ENCODE results near the gene BATF.

DNA sequence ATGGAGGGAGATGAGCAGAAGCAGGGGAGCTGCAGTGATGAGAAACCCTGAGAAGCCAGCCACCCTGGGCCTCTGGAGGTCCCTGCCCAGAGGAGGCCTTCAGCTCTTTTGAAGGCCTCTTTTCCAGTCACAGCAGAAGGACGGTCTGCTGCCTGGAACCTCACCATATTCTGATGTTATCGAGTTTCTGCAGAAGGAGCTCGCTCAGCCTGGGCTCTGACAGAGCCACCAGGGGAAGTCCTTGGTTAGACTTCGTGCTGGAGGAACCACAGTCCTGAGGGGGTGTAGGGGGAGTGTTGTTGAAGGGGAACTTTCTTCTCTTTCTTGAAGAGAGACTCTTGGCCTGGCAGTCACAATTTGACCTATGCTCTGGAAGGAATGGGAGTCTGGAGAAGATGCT, 25.1 kb upstream of the BATF start:
- TF ChIP-seq, protein P1, sequence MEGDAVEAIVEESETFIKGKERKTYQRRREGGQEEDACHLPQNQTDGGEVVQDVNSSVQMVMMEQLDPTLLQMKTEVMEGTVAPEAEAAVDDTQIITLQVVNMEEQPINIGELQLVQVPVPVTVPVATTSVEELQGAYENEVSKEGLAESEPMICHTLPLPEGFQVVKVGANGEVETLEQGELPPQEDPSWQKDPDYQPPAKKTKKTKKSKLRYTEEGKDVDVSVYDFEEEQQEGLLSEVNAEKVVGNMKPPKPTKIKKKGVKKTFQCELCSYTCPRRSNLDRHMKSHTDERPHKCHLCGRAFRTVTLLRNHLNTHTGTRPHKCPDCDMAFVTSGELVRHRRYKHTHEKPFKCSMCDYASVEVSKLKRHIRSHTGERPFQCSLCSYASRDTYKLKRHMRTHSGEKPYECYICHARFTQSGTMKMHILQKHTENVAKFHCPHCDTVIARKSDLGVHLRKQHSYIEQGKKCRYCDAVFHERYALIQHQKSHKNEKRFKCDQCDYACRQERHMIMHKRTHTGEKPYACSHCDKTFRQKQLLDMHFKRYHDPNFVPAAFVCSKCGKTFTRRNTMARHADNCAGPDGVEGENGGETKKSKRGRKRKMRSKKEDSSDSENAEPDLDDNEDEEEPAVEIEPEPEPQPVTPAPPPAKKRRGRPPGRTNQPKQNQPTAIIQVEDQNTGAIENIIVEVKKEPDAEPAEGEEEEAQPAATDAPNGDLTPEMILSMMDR (IDR thresholded peaks at IDR 0.05), result no peak
- TF ChIP-seq ZFX (IDR thresholded peaks at IDR 0.05; ENCODE audit: borderline replicate concordance), result no peak

Measured in 22Rv1 (cell line).